Thoracic aorta (tissue), 2 donors: ENCODE data around the gene FITM1. TPM values are rescaled to one million over a fixed set of nuclear protein-coding genes. Genes with fewer than 3 reads are reported as not detected.
"Not testable (repeated sequence)": the region's sequence is repeated elsewhere in the genome, so short reads cannot be mapped to it uniquely, and the experiment has no call there.

Source experiments
- ATAC-seq: fragments of 150-250 bp; one replicate; pipeline ENCODE4 v1.8.0; 2017; ENCODE audit warnings: low read depth; ENCODE audit not compliant: insufficient number of reproducible peaks, low FRiP score
- DNase-seq: peaks from one replicate; pipeline ENCODE4 v3.0.0-alpha.2; 2020; ENCODE audit warnings: low spot score
- H3K27ac ChIP-seq, 2 donors: fragments of 200-600 bp; sonication (generic); 1 replicate in 1 of 2; 2 replicates in 1 of 2; pipeline ENCODE4 v1.5.1; 2016; ENCODE audit warnings: mild to moderate bottlenecking in 2 of 2, moderate library complexity in 2 of 2
- H3K27me3 ChIP-seq: fragments of 200-600 bp; sonication (generic); replicated peaks from 2 replicates; pipeline ENCODE4 v1.6.0; 2016; ENCODE audit warnings: mild to moderate bottlenecking; ENCODE audit not compliant: insufficient read depth
- H3K36me3 ChIP-seq: fragments of 200-600 bp; sonication (generic); one replicate; pipeline ENCODE4 v1.5.1; 2016
- H3K4me1 ChIP-seq, 2 donors: fragments of 200-600 bp; sonication (generic); 1 replicate in 1 of 2; 2 replicates in 1 of 2; pipeline versions ENCODE4 v1.5.1 to v1.6.0; 2016; ENCODE audit warnings: low read depth in 2 of 2, mild to moderate bottlenecking in 1 of 2; ENCODE audit not compliant: control insufficient read depth in 1 of 2
- H3K4me3 ChIP-seq: fragments of 200-600 bp; sonication (generic); 2 replicates; pipeline ENCODE4 v1.5.1; 2016; ENCODE audit warnings: mild to moderate bottlenecking
- H3K9me3 ChIP-seq: fragments of 200-600 bp; sonication (generic); 2 replicates; pipeline ENCODE4 v1.5.1; 2016
- total RNA-seq, 2 donors: library from RNA; depleted of rRNA; stranded (reverse); fragments of >200 nt; gene quantifications; one replicate each; pipeline versions ENCODE4 v1.1.0 to v1.2.3, GENCODE V29; 2016
- TF ChIP-seq, protein P1 (sequence below): fragments of 200-600 bp; sonication (generic); IDR thresholded peaks from one replicate; pipeline ENCODE4 v1.5.1; 2019; ENCODE audit warnings: antibody characterized with exemption

Gene FITM1
- total RNA-seq, 2 donors from 2014 or later = 0.78 TPM; not detected in 1

DNA sequence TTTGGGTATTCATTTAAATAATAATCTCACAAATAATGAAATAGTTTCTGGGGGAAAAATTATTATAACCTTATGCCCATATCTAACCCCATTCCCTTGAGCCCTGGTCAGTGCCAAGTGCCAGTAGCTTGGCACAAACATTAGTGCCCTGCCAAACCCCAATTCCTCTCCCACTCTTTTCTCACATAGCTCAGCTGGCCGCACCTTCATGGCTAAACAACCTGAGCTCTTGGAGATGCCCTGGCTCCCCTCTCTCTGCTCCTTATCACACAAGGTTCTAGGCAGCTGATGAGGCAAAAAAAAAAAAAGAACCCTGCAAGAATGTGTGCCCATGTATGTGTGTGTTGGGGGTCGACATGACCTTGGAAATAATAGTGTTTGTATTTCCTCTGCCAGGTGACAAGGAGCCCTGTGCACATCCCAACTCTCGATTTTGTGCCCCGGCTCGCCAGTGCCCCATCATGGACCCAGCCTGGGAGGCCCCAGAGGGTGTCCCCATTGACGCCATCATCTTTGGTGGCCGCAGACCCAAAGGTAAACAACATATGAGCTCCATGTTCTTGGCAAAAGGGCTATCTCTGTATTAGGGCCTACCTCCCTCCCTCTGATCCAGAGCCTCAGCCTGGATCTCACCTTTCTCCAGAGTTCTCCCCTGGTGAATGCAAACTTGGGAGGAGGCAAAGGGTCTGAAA is 28.0 kb upstream of the FITM1 start:
- ATAC-seq (no peak), DNase-seq (no peak)
- no peaks in the 10 kb centered on the region for H3K9me3 ChIP-seq
- TF ChIP-seq, protein P1, sequence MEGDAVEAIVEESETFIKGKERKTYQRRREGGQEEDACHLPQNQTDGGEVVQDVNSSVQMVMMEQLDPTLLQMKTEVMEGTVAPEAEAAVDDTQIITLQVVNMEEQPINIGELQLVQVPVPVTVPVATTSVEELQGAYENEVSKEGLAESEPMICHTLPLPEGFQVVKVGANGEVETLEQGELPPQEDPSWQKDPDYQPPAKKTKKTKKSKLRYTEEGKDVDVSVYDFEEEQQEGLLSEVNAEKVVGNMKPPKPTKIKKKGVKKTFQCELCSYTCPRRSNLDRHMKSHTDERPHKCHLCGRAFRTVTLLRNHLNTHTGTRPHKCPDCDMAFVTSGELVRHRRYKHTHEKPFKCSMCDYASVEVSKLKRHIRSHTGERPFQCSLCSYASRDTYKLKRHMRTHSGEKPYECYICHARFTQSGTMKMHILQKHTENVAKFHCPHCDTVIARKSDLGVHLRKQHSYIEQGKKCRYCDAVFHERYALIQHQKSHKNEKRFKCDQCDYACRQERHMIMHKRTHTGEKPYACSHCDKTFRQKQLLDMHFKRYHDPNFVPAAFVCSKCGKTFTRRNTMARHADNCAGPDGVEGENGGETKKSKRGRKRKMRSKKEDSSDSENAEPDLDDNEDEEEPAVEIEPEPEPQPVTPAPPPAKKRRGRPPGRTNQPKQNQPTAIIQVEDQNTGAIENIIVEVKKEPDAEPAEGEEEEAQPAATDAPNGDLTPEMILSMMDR = no peak
- H3K4me1 ChIP-seq = no peaks in the 10 kb centered on the region
- no peak overlapping the region for H3K4me3 ChIP-seq
- no peaks in the 10 kb centered on the region for H3K27me3 ChIP-seq
- no peaks in the 10 kb centered on the region for H3K36me3 ChIP-seq
- no peak overlapping the region for H3K27ac ChIP-seq

DNA sequence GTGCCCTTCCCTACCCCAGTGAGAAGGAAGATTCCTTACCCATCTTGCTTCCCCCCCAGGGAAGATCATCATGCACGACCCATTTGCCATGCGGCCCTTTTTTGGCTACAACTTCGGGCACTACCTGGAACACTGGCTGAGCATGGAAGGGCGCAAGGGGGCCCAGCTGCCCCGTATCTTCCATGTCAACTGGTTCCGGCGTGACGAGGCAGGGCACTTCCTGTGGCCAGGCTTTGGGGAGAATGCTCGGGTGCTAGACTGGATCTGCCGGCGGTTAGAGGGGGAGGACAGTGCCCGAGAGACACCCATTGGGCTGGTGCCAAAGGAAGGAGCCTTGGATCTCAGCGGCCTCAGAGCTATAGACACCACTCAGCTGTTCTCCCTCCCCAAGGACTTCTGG is 27.0 kb upstream of the FITM1 start:
- no peak overlapping the region for H3K4me3 ChIP-seq
- TF ChIP-seq, protein P1 = no peak
- H3K9me3 ChIP-seq = no peaks in the 10 kb centered on the region
- DNase-seq (no peak), ATAC-seq (no peak)
- H3K36me3 ChIP-seq = no peaks in the 10 kb centered on the region
- no peaks in the 10 kb centered on the region for H3K4me1 ChIP-seq
- no peak overlapping the region for H3K27ac ChIP-seq
- no peaks in the 10 kb centered on the region for H3K27me3 ChIP-seq

DNA sequence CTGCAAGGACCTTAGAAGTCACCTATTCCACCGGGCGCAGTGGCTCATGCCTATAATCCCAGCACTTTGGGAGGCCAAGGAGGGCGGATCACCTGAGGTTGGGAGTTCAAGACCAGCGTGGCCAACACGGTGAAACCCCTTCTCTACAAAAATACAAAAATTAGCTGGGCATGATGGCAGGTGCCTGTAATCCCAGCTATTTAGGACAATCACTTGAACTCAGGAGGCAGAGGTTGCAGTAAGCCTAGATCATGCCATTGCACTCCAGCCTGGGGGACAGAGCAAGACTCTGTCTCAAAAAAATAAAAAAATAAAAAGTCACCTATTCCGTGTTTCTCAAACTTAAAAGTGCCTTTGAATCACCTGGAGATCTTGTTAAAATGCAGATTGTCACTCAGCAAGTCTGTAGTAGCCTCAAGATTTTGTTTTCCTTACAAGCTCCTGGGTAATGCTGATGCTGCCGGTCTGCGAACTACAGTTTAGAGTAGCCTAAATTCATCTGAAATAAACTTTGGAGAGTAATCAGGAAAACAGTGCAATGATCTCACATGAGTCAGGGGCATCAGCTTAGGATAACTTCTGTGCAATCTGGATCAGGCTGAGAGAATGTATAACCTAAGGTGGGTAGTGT is 24.7 kb upstream of the FITM1 start:
- not testable (repeated sequence) for H3K27me3 ChIP-seq, DNase-seq, H3K4me3 ChIP-seq, ATAC-seq, H3K9me3 ChIP-seq, H3K4me1 ChIP-seq, H3K36me3 ChIP-seq, H3K27ac ChIP-seq

DNA sequence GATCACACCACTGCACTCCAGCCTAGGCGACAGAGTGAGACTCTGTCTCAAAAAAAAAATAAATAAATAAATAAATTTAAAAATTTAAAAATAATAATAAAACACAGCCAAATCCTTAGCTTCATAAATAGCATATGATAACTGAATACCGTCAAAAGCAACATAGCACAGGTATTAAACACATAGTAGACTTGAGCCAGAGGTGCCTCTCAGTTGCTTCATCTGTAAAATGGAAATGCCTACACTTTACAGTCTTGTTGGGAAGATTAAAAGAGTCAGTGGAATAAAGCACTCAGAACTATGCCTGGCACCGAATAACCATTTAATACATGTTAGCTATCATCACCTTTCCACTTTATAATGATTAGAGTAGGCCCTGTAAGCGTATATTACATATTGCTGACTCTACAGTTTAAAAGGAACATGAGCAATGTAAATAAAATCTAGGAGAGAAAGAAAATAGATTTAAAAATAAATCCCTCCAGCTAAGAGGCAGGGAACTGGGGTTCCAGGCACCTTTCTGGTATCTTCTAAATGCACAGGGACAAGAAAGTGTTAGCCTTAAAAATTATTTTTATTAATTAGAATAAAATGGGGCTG is 23.7 kb upstream of the FITM1 start:
- TF ChIP-seq, protein P1 = no peak
- Histone ChIP-seq H3K4me1 (no peaks in the 10 kb centered on the region), H3K4me3 (no peak overlapping the region), H3K9me3 (no peaks in the 10 kb centered on the region), H3K36me3 (no peaks in the 10 kb centered on the region), H3K27me3 (no peaks in the 10 kb centered on the region), H3K27ac (no peak overlapping the region)
- DNase-seq (no peak), ATAC-seq (no peak)

DNA sequence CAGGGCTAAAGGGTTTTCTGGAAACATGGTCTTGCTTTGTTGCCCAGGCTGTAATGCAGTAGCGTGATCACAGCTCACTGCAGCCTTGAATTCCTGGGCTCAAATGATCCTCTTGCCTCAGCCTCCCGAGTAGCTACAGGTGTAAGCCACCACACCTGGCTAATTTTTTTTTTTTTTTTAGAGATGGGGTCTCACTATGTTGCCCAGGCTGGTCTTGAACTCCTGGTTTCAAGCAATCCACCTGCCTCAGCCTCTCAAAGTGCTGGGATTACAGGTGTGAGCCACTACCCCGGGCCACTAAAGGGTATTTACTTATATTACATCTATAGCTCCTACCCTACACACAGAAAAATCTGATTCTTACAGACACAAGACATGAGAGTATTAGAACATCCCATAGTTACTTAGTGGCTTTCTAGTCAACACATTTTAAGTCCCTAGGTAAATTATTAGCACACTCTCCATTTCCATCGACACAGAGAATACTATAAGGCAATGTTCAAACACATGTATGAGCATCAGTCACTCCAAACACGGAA is 22.1 kb upstream of the FITM1 start:
- Histone ChIP-seq H3K36me3 (no peaks in the 10 kb centered on the region), H3K27ac (no peak overlapping the region), H3K4me1 (no peaks in the 10 kb centered on the region), H3K4me3 (no peak overlapping the region), H3K9me3 (no peaks in the 10 kb centered on the region), H3K27me3 (no peaks in the 10 kb centered on the region)
- DNase-seq (no peak), ATAC-seq (no peak)
- TF ChIP-seq, protein P1 = no peak
